ENCODE data around the gene CCDC179. TPM values are rescaled to one million over a fixed set of nuclear protein-coding genes. Genes with fewer than 3 reads are reported as not detected.

Gene CCDC179
- total and polyA plus RNA-seq, 10 of the 15 experiments (the other 5 are each of a cell fraction or from before 2014, with no cell fraction given): 0.16 TPM; not detected in 9

- Histone ChIP-seq H3K9ac (ENCODE audit: control insufficient read depth, insufficient read depth, low read length) (no peak overlapping the region), H3K9me3 (replicated peaks; ENCODE audit: control insufficient read depth, insufficient read depth, low read length) (no peaks in the 10 kb centered on the region), H3K4me2 (ENCODE audit: control insufficient read depth, insufficient read depth) (no peak overlapping the region), H4K20me1 (ENCODE audit: control insufficient read depth, insufficient read depth) (no peaks in the 10 kb centered on the region), H2AFZ (ENCODE audit: control insufficient read depth, low read depth, low read length) (no peak overlapping the region), H3K36me3 (ENCODE audit: control insufficient read depth in 2 of 2, insufficient read depth in 2 of 2, low read length in 1 of 2) (peaks cover 4 to 8% of the 10 kb centered on the region in 2 experiments), H3K4me3 (no peak overlapping the region), H3K27ac (ENCODE audit: control insufficient read depth, insufficient read depth) (no peak overlapping the region), H3K79me2 (ENCODE audit: control insufficient read depth, insufficient read depth, low read length) (no peaks in the 10 kb centered on the region), H3K27me3 (replicated peaks in 1 of 2; ENCODE audit: control insufficient read depth in 2 of 2, insufficient read depth in 2 of 2, low read length in 1 of 2) (no peaks in the 10 kb centered on the region), H3K4me1 (ENCODE audit: control insufficient read depth, insufficient read depth, low read length) (no peaks in the 10 kb centered on the region)
- TF ChIP-seq, protein P1, sequence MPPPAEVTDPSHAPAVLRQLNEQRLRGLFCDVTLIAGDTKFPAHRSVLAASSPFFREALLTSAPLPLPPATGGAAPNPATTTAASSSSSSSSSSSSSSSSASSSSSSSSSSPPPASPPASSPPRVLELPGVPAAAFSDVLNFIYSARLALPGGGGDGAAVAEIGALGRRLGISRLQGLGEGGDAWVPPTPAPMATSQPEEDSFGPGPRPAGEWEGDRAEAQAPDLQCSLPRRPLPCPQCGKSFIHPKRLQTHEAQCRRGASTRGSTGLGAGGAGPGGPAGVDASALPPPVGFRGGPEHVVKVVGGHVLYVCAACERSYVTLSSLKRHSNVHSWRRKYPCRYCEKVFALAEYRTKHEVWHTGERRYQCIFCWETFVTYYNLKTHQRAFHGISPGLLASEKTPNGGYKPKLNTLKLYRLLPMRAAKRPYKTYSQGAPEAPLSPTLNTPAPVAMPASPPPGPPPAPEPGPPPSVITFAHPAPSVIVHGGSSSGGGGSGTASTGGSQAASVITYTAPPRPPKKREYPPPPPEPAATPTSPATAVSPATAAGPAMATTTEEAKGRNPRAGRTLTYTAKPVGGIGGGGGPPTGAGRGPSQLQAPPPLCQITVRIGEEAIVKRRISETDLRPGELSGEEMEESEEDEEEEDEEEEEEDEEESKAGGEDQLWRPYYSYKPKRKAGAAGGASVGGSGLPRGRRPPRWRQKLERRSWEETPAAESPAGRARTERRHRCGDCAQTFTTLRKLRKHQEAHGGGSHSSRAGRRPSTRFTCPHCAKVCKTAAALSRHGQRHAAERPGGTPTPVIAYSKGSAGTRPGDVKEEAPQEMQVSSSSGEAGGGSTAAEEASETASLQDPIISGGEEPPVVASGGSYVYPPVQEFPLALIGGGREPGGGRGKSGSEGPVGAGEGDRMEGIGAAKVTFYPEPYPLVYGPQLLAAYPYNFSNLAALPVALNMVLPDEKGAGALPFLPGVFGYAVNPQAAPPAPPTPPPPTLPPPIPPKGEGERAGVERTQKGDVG (CRISPR knock-in tag; IDR thresholded peaks at IDR 0.05): no peak
- TF ChIP-seq POLR2AphosphoS2 (IDR thresholded peaks at IDR 0.05; ENCODE audit: low read depth, low read length) (no peak), BMI1 (IDR thresholded peaks at IDR 0.05; ENCODE audit: borderline replicate concordance) (no peak), FOXK2 (IDR thresholded peaks at IDR 0.05) (no peak), LARP7 (IDR thresholded peaks at IDR 0.05) (no peak), PKNOX1 (IDR thresholded peaks at IDR 0.05) (no peak), HDAC6 (IDR thresholded peaks at IDR 0.05; ENCODE audit: unreplicated experiment) (no peak), KAT2A (conservative IDR thresholded peaks at IDR 0.05; ENCODE audit: control insufficient read depth, low read depth, low read length) (no peak), SREBF2 (IDR thresholded peaks at IDR 0.05; ENCODE audit: low read length) (no peak)
- WGBS (ENCODE audit: insufficient coverage, insufficient replicate concordance, low lambda C conversion rate, missing lambda C conversion rate): 96% methylated on average over 2 of the region's 2 CpGs
- intact Hi-C loops (cut with micrococcal nuclease; ENCODE audit: unreplicated experiment): no loop called here
- BruUV-seq (replicated peaks): no TSS peak
- ChIA-PET SMC1A (ENCODE audit: uncharacterized antibody, unreplicated experiment) (interaction anchor here (0.7 to 3.0 kb wide), 9 partner anchors 8 to 151 kb away, joined by 3 to 11 read pairs (median 3); partner anchors contain the start of gene SVIP), CTCF (interaction anchor here (0.6 to 2.4 kb wide), 9 partner anchors 8 to 578 kb away, joined by 3 to 11 read pairs (median 4); partner anchors contain the start of gene GAS2), RAD21 (ENCODE audit: unreplicated experiment) (interaction anchor here (1.5 to 1.9 kb wide), 2 partner anchors 35 to 151 kb away, joined by 6 to 8 read pairs; no protein-coding TSS in a partner anchor), POLR2A (interaction anchor here (1.1 kb wide), 1 partner anchor 13 kb away, joined by 3 read pairs; no protein-coding TSS in a partner anchor)
- DNase-seq (ENCODE audit: low read depth, low spot score): no peak
- FAIRE-seq: no peak
- no peak for ATAC-seq
- in situ Hi-C loops (cut with MboI): no loop called here
Measured at GRCh38 chr11:22822203-22822602, 38.1 kb downstream of the CCDC179 start.
